Neural cell (in vitro differentiated cells): Measurements from ENCODE around the gene FOXP4. TPM values are rescaled to one million over a fixed set of nuclear protein-coding genes. Genes with fewer than 3 reads are reported as not detected.

ENCODE experiments used
- H2AFZ ChIP-seq: fragments of 200-600, 300-800 bp; sonication (generic), shearing (Covaris generic); 2 replicates; pipeline ENCODE4 v1.6.0; 2014; ENCODE audit warnings: low read depth, mild to moderate bottlenecking, antibody characterized with exemption, low read length, moderate library complexity
- H3F3A ChIP-seq: fragments of 200-600 bp; shearing (Covaris generic); 2 replicates; pipeline ENCODE4 v1.6.1; 2016; ENCODE audit warnings: mild to moderate bottlenecking, moderate library complexity, mixed read lengths, antibody characterized with exemption, low read length; ENCODE audit not compliant: insufficient read depth, poor library complexity, severe bottlenecking
- H3K27ac ChIP-seq: fragments of 200-600, 300-800 bp; sonication (generic), shearing (Covaris generic); 2 replicates; pipeline ENCODE4 v1.5.1; 2014; ENCODE audit warnings: mild to moderate bottlenecking, low read length, moderate library complexity
- H3K27me3 ChIP-seq: fragments of 300-800, 200-600 bp; sonication (generic), shearing (Covaris generic); 2 replicates; pipeline ENCODE4 v1.6.0; 2014; ENCODE audit warnings: mild to moderate bottlenecking, low read depth, low read length, moderate library complexity; ENCODE audit not compliant: insufficient read depth
- H3K36me3 ChIP-seq: fragments of 300-800, 200-600 bp; sonication (generic), shearing (Covaris generic); 2 replicates; pipeline ENCODE4 v1.5.1; 2014; ENCODE audit warnings: mild to moderate bottlenecking, antibody characterized with exemption, low read length, moderate library complexity; ENCODE audit not compliant: insufficient read depth
- H3K4me2 ChIP-seq: fragments of 300-800, 200-600 bp; sonication (generic), shearing (Covaris generic); 2 replicates; pipeline ENCODE4 v1.6.0; 2014; ENCODE audit warnings: mild to moderate bottlenecking, low read length
- H3K4me3 ChIP-seq: fragments of 300-800, 200-600 bp; sonication (generic), shearing (Covaris generic); 2 replicates; pipeline ENCODE4 v1.5.1; 2014; ENCODE audit warnings: mild to moderate bottlenecking, low read length, moderate library complexity
- H3K79me2 ChIP-seq: fragments of 200-600 bp; shearing (Covaris generic); replicated peaks from 2 replicates; pipeline ENCODE4 v1.6.0; 2014; ENCODE audit warnings: mild to moderate bottlenecking, low read length, moderate library complexity; ENCODE audit not compliant: insufficient read depth
- H3K9ac ChIP-seq: fragments of 300-800, 200-600 bp; sonication (generic), shearing (Covaris generic); 2 replicates; pipeline ENCODE4 v1.6.1; 2016; ENCODE audit warnings: mild to moderate bottlenecking, low read length, mixed read lengths
- H3K9me2 ChIP-seq: fragments of 200-600 bp; shearing (Covaris generic); 2 replicates; pipeline ENCODE4 v1.6.1; 2016; ENCODE audit warnings: mild to moderate bottlenecking, low read length, mixed read lengths; ENCODE audit not compliant: insufficient read depth
- H3K9me3 ChIP-seq: fragments of 200-600, 300-800 bp; sonication (generic), shearing (Covaris generic); 2 replicates; pipeline ENCODE4 v1.6.1; 2016; ENCODE audit warnings: mild to moderate bottlenecking, mixed run types, low read length, moderate library complexity, mixed read lengths
- H4K20me1 ChIP-seq: fragments of 200-600 bp; shearing (Covaris generic); 2 replicates; pipeline ENCODE4 v1.6.1; 2016; ENCODE audit warnings: mild to moderate bottlenecking, mixed run types; ENCODE audit not compliant: insufficient read depth
- EP300 ChIP-seq: fragments of 450-650 bp; conservative IDR thresholded peaks from 2 replicates; pipeline ENCODE4 v1.6.1; 2014; ENCODE audit warnings: antibody characterized with exemption, mild to moderate bottlenecking, moderate library complexity; ENCODE audit not compliant: poor library complexity, severe bottlenecking
- EZH2 ChIP-seq: fragments of 200-600, 300-800 bp; shearing (Covaris generic), sonication (generic); IDR thresholded peaks from 2 replicates; pipeline ENCODE4 v1.6.1; 2014; ENCODE audit warnings: antibody characterized with exemption, low read length, borderline replicate concordance, mild to moderate bottlenecking; ENCODE audit not compliant: insufficient read depth, poor library complexity, severe bottlenecking
- MXI1 ChIP-seq: fragments of 450-650 bp; conservative IDR thresholded peaks from 2 replicates; pipeline ENCODE4 v1.6.1; 2014; ENCODE audit warnings: antibody characterized with exemption, mild to moderate bottlenecking; ENCODE audit not compliant: poor library complexity, severe bottlenecking
- POLR2AphosphoS5 ChIP-seq: IDR thresholded peaks from 2 replicates; pipeline ENCODE4 v1.6.1; 2012
- RAD21 ChIP-seq: fragments of 450-650 bp; conservative IDR thresholded peaks from 2 replicates; pipeline ENCODE4 v1.6.1; 2014; ENCODE audit warnings: antibody characterized with exemption, mild to moderate bottlenecking, moderate library complexity
- SMC3 ChIP-seq: fragments of 450-650 bp; conservative IDR thresholded peaks from 2 replicates; pipeline ENCODE4 v1.6.1; 2014; ENCODE audit warnings: antibody characterized with exemption, mild to moderate bottlenecking, moderate library complexity; ENCODE audit not compliant: poor library complexity
- TAF1 ChIP-seq: IDR thresholded peaks from 2 replicates; pipeline ENCODE4 v1.6.1; 2012; ENCODE audit warnings: low read depth
- polyA plus RNA-seq: library from polyadenylated mRNA; depleted of rRNA; stranded (reverse); fragments of >200 nt; gene quantifications from 2 replicates; pipeline ENCODE4 v1.2.3, GENCODE V29; 2014
- TF ChIP-seq, protein P1 (sequence below): fragments of 450-650 bp; IDR thresholded peaks from 2 replicates; pipeline ENCODE4 v1.5.1; 2014; ENCODE audit warnings: antibody characterized with exemption, mild to moderate bottlenecking, moderate library complexity; ENCODE audit not compliant: poor library complexity, severe bottlenecking
- TF ChIP-seq, protein P2 (sequence below): IDR thresholded peaks from 2 replicates; pipeline ENCODE4 v1.6.1; 2012; ENCODE audit warnings: borderline replicate concordance

Gene FOXP4
- polyA plus RNA-seq, 1 donor from 2014 or later = 7.1 TPM

DNA sequence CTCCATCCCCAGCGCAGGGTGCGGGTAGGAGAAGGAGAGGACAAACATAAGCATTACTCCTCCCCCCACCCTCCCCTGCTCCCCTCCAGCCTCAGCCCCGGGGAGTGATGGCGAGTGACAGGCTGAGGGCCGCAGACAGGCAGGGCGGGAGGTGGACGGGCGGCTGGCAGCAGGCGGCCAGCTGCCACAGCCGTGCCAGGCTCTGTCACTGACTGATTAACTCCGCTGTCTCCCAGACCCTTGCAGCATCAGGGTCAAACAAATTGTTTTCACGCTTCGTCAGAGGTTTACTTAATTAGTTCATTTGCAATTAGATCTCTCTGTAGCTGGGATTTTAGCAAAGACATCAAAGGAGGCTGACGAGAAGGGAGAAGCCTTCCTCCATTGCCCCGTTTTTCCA is 41.9 kb downstream of the FOXP4 start:
- Histone ChIP-seq H3K79me2 (no peaks in the 10 kb centered on the region), H3F3A (no peaks in the 10 kb centered on the region), H3K4me2 (no peak overlapping the region), H3K27me3 (no peaks in the 10 kb centered on the region), H3K36me3 (peaks cover 3% of the 10 kb centered on the region), H3K9ac (no peak overlapping the region), H2AFZ (no peak overlapping the region), H4K20me1 (peaks cover 5% of the 10 kb centered on the region), H3K9me2 (no peaks in the 10 kb centered on the region), H3K4me3 (no peak overlapping the region), H3K27ac (no peak overlapping the region), H3K9me3 (no peaks in the 10 kb centered on the region)
- TF ChIP-seq, protein P1, sequence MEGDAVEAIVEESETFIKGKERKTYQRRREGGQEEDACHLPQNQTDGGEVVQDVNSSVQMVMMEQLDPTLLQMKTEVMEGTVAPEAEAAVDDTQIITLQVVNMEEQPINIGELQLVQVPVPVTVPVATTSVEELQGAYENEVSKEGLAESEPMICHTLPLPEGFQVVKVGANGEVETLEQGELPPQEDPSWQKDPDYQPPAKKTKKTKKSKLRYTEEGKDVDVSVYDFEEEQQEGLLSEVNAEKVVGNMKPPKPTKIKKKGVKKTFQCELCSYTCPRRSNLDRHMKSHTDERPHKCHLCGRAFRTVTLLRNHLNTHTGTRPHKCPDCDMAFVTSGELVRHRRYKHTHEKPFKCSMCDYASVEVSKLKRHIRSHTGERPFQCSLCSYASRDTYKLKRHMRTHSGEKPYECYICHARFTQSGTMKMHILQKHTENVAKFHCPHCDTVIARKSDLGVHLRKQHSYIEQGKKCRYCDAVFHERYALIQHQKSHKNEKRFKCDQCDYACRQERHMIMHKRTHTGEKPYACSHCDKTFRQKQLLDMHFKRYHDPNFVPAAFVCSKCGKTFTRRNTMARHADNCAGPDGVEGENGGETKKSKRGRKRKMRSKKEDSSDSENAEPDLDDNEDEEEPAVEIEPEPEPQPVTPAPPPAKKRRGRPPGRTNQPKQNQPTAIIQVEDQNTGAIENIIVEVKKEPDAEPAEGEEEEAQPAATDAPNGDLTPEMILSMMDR = no peak
- TF ChIP-seq MXI1 (no peak), SMC3 (no peak), RAD21 (no peak), POLR2AphosphoS5 (no peak), TAF1 (no peak), EZH2 (no peak), EP300 (no peak)
- TF ChIP-seq, protein P2, sequence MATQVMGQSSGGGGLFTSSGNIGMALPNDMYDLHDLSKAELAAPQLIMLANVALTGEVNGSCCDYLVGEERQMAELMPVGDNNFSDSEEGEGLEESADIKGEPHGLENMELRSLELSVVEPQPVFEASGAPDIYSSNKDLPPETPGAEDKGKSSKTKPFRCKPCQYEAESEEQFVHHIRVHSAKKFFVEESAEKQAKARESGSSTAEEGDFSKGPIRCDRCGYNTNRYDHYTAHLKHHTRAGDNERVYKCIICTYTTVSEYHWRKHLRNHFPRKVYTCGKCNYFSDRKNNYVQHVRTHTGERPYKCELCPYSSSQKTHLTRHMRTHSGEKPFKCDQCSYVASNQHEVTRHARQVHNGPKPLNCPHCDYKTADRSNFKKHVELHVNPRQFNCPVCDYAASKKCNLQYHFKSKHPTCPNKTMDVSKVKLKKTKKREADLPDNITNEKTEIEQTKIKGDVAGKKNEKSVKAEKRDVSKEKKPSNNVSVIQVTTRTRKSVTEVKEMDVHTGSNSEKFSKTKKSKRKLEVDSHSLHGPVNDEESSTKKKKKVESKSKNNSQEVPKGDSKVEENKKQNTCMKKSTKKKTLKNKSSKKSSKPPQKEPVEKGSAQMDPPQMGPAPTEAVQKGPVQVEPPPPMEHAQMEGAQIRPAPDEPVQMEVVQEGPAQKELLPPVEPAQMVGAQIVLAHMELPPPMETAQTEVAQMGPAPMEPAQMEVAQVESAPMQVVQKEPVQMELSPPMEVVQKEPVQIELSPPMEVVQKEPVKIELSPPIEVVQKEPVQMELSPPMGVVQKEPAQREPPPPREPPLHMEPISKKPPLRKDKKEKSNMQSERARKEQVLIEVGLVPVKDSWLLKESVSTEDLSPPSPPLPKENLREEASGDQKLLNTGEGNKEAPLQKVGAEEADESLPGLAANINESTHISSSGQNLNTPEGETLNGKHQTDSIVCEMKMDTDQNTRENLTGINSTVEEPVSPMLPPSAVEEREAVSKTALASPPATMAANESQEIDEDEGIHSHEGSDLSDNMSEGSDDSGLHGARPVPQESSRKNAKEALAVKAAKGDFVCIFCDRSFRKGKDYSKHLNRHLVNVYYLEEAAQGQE = no peak

DNA sequence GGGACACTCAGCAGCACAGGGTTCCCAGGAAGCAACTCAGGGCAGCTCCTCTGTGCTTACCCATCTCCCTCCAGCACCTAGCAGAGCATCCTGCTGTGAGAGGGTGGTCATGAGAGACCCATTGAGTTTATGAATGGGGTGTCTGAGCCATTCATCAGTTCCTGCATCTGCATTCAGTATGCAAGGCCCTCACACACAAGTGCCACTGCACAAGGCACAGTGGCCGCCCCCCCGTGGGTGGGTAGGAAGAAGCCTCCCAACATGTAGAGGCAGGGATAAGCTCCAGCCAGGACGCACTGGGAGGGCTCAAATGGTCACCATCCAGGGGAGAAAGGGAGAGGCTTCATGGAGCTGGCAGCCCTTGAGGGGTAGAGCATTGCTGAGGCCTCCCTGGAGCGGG is 43.0 kb downstream of the FOXP4 start:
- Histone ChIP-seq H3K9ac (no peak overlapping the region), H3F3A (no peaks in the 10 kb centered on the region), H3K9me3 (no peaks in the 10 kb centered on the region), H2AFZ (no peak overlapping the region), H4K20me1 (no peaks in the 10 kb centered on the region), H3K4me3 (no peak overlapping the region), H3K4me2 (no peak overlapping the region), H3K27me3 (no peaks in the 10 kb centered on the region), H3K36me3 (peaks cover 3% of the 10 kb centered on the region), H3K27ac (no peak overlapping the region), H3K9me2 (no peaks in the 10 kb centered on the region), H3K79me2 (no peaks in the 10 kb centered on the region)
- TF ChIP-seq, protein P1 = no peak
- TF ChIP-seq EZH2 (no peak), POLR2AphosphoS5 (no peak), MXI1 (no peak), EP300 (no peak), SMC3 (no peak), RAD21 (no peak), TAF1 (no peak)
- TF ChIP-seq, protein P2 = no peak
